Measurements from ENCODE around the gene GALM. TPM values are rescaled to one million over a fixed set of nuclear protein-coding genes. Genes with fewer than 3 reads are reported as not detected.

Gene GALM
- total and polyA plus RNA-seq, 2 of the 8 experiments (the other 6 are each of a cell fraction or from before 2014, with no cell fraction given): 9.9 to 13.1 TPM

DNA sequence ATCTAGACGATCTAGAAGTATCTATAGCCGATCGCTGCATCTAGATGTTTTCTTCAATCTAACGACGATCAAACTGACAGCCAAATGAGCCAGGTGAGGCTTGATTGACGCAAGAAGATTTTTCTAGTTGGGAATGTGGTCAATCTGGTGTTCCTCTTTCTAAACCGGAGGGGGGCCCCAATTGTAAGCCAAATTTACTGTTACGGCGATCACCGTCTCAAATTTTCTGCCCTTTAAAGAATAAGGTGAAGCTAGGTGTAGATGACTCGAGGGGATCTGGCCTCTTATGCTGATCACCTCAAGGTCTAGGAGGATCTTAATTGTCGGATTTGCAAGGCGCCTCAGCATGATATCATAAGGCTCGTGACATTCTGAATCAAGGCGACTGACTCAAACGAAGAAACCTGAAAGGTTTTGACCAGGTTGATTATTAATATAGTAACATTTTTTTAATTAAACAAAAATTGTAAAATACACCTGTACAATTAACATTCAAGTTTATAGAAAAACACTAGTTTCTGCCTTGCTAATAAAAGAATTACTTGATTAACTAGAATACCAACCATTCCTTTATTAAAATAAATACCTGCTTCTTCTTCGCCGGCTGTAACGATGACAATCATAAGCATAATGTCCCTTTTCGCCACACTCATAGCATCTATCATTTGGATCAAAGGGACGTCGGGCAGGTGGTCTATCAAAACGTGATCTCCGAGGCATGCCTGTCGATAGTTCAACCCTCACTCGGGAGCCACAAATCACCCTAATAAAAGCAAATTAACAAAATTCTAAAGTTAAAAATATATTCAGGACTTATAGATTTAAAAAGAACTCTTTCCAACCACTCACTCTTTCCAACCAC is 83.3 kb downstream of the GALM start:
- Histone ChIP-seq H4K20me1 (replicated peaks in 1 of 2; ENCODE audit: control insufficient read depth in 1 of 2, insufficient read depth in 2 of 2, low read length in 2 of 2) (peaks cover 27 to 28% of the 10 kb centered on the region in 2 experiments), H4K91ac (replicated peaks; ENCODE audit: insufficient read length, low read length) (no peak overlapping the region)

More for the DNA sequence above, 83.3 kb downstream of the GALM start:
- H3K4me3 ChIP-seq (ENCODE audit: extremely low read depth in 1 of 4, insufficient read depth in 2 of 4, low read depth in 3 of 4, low read length in 4 of 4): peak overlapping the region; percentile 93 to 100 (median 97)
- H3K23me2 ChIP-seq (ENCODE audit: low read depth, low read length): peaks cover 7% of the 10 kb centered on the region; the same call in 1 of the 2 replicates
- H2BK20ac ChIP-seq (ENCODE audit: low read length): no peak overlapping the region
- peaks cover 0 to 8% (median 2%) of the 10 kb centered on the region in 4 experiments; a peak in 3 of 7 replicates for H3K4me1 ChIP-seq (replicated peaks in 1 of 4; ENCODE audit: control insufficient read depth in 3 of 4, insufficient read depth in 4 of 4, low read length in 3 of 4)
- H4K5ac ChIP-seq (ENCODE audit: insufficient read length, low read depth, low read length): no peak overlapping the region
- no peak overlapping the region for H2BK12ac ChIP-seq (ENCODE audit: low read depth, low read length)
- H2BK5ac ChIP-seq (ENCODE audit: low read depth, low read length): no peak overlapping the region
- no peaks in the 10 kb centered on the region for H3K79me1 ChIP-seq (ENCODE audit: low read depth, low read length)
- H3K27ac ChIP-seq (ENCODE audit: low read depth, low read length): no peak overlapping the region
- no peak overlapping the region for H3K14ac ChIP-seq (ENCODE audit: insufficient read length)
- H3K56ac ChIP-seq (replicated peaks; ENCODE audit: insufficient read length, low read depth, low read length): no peak overlapping the region
- no peaks in the 10 kb centered on the region for H3K27me3 ChIP-seq (replicated peaks in 1 of 4; ENCODE audit: control insufficient read depth in 3 of 4, extremely low read depth in 1 of 4, insufficient read depth in 3 of 4, low read length in 3 of 4)
- 86% methylated on average over 26 of the region's 26 CpGs; no CpG with 5 or more reads in 1 of the 2 experiments for WGBS, 2 experiments (ENCODE audit: extremely low coverage in 1 of 2, insufficient coverage in 1 of 2, insufficient read length in 1 of 2, insufficient replicate concordance in 2 of 2, low coverage in 1 of 2, low lambda C conversion rate in 2 of 2, missing lambda C conversion rate in 1 of 2)
- peak overlapping the region; percentile 67 to 78 for H3K4me2 ChIP-seq (ENCODE audit: insufficient read depth in 1 of 2, low read depth in 2 of 2, low read length in 2 of 2)
- H3K18ac ChIP-seq (ENCODE audit: extremely low read depth, low read length): no peak overlapping the region
- TF ChIP-seq POLR2AphosphoS5 (IDR thresholded peaks at IDR 0.05; ENCODE audit: low read depth, low read length) (peak; percentile 66), SP1 (IDR thresholded peaks at IDR 0.05; ENCODE audit: low read depth, low read length) (no peak), POLR2A (IDR thresholded peaks at IDR 0.05; ENCODE audit: control extremely low read depth in 1 of 2, low read depth in 2 of 2, low read length in 2 of 2) (peak in 1 of 2 experiments; percentile 4; a peak in 2 of 3 replicates)
- no peak overlapping the region for H2AK5ac ChIP-seq (ENCODE audit: low read depth, low read length)
- ChIA-PET POLR2A (ENCODE audit: partially characterized antibody) (interaction anchor here (0.6 to 20.6 kb wide), 11 partner anchors 14 to 209 kb away, joined by 3 to 486 read pairs (median 30); partner anchors contain the start of gene HNRNPLL), CTCF (ENCODE audit: partially characterized antibody) (interaction anchor here (1.4 kb wide), 1 partner anchor 210 kb away, joined by 4 read pairs; no protein-coding TSS in a partner anchor)
- H3K23ac ChIP-seq (ENCODE audit: insufficient read length): no peak overlapping the region
- peaks cover 19 to 68% of the 10 kb centered on the region in 2 experiments for H3K79me2 ChIP-seq (ENCODE audit: control insufficient read depth in 1 of 2, insufficient read depth in 2 of 2, low read length in 2 of 2)
- peak overlapping the region; percentile 88; the same call in 1 of the 2 replicates for H4K8ac ChIP-seq (ENCODE audit: extremely low read depth, insufficient read depth, low read length)
- peaks cover 36 to 59% (median 54%) of the 10 kb centered on the region in 4 experiments for H3K36me3 ChIP-seq (ENCODE audit: control insufficient read depth in 2 of 4, insufficient read depth in 4 of 4, low read length in 3 of 4)
- H2BK120ac ChIP-seq (replicated peaks; ENCODE audit: low read depth, low read length): no peak overlapping the region
- FAIRE-seq: no peak
- H2AFZ ChIP-seq (ENCODE audit: low read length): no peak overlapping the region
- no peak overlapping the region for H2BK15ac ChIP-seq (ENCODE audit: low read length)
- no peak overlapping the region for H3K4ac ChIP-seq (replicated peaks; ENCODE audit: insufficient read length, low read depth, low read length)
- no peak for DNase-seq (ENCODE audit: low read depth in 1 of 2, low spot score in 2 of 2)
- H3K9ac ChIP-seq (replicated peaks in 1 of 4; ENCODE audit: extremely low read depth in 1 of 4, low read depth in 3 of 4, low read length in 3 of 4): peak overlapping the region; percentile 9 to 100 (median 94); a peak in 4 of 7 replicates
- H3K9me3 ChIP-seq (ENCODE audit: insufficient read depth in 2 of 2, low read depth in 1 of 2, low read length in 1 of 2): no peaks in the 10 kb centered on the region
